Loucy (cell line): ENCODE results near the gene BMX.

ENCODE experiments used
- EZH2phosphoT487 ChIP-seq: fragments of 200-600 bp; IDR thresholded peaks from 2 replicates; pipeline ENCODE4 v1.6.1; 2018; ENCODE audit warnings: antibody characterized with exemption, mild to moderate bottlenecking, moderate library complexity, borderline replicate concordance
- TF ChIP-seq, protein P1 (sequence below): fragments of 200-600 bp; sonication (generic); conservative IDR thresholded peaks from 2 replicates; pipeline ENCODE4 v1.5.1; 2014; ENCODE audit warnings: mild to moderate bottlenecking, antibody characterized with exemption, low read length

- TF ChIP-seq, protein P1, sequence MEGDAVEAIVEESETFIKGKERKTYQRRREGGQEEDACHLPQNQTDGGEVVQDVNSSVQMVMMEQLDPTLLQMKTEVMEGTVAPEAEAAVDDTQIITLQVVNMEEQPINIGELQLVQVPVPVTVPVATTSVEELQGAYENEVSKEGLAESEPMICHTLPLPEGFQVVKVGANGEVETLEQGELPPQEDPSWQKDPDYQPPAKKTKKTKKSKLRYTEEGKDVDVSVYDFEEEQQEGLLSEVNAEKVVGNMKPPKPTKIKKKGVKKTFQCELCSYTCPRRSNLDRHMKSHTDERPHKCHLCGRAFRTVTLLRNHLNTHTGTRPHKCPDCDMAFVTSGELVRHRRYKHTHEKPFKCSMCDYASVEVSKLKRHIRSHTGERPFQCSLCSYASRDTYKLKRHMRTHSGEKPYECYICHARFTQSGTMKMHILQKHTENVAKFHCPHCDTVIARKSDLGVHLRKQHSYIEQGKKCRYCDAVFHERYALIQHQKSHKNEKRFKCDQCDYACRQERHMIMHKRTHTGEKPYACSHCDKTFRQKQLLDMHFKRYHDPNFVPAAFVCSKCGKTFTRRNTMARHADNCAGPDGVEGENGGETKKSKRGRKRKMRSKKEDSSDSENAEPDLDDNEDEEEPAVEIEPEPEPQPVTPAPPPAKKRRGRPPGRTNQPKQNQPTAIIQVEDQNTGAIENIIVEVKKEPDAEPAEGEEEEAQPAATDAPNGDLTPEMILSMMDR: no peak
- TF ChIP-seq EZH2phosphoT487: no peak
Measured at GRCh38 chrX:15492469-15492868, 8.1 kb upstream of the BMX start.
